Activated CD4-positive, alpha-beta T cell treated with anti-CD3 and anti-CD28 coated beads for 36 hours (primary cell): ENCODE measurements around the gene BLOC1S5. TPM values are rescaled to one million over a fixed set of nuclear protein-coding genes. Genes with fewer than 3 reads are reported as not detected.

Source experiments
- ATAC-seq: fragments of 200-7000 bp; cut with Tn5 transposase; one replicate; pipeline ENCODE4 v1.10.0; 2021; ENCODE audit warnings: mild to moderate bottlenecking, moderate library complexity
- CTCF ChIA-PET: fragments of 350-600 bp; sonication (Branson Sonifier 250); formaldehyde crosslinking; loops from one replicate; lab custom pipeline; 2021; ENCODE audit warnings: antibody characterized with exemption; lab: Charles Lee
- POLR2A ChIA-PET: fragments of 350-600 bp; sonication (Branson Sonifier 250); formaldehyde crosslinking; loops from one replicate; lab custom pipeline; 2021; ENCODE audit warnings: antibody characterized with exemption, inconsistent platforms; lab: Charles Lee
- DNase-seq: peaks from one replicate; pipeline ENCODE4 v3.0.0-alpha.2; 2020
- H3K27ac Mint-ChIP-seq: one replicate; pipeline ENCODE4 v1.8.0; 2021; ENCODE audit warnings: mixed read lengths
- H3K27me3 Mint-ChIP-seq: one replicate; pipeline ENCODE4 v1.8.0; 2021; ENCODE audit warnings: mixed read lengths
- H3K36me3 Mint-ChIP-seq: one replicate; pipeline ENCODE4 v1.8.0; 2021; ENCODE audit warnings: low read depth, mixed read lengths
- H3K4me1 Mint-ChIP-seq: one replicate; pipeline ENCODE4 v1.8.0; 2021; ENCODE audit warnings: mixed read lengths
- H3K4me3 Mint-ChIP-seq: one replicate; pipeline ENCODE4 v1.8.0; 2021; ENCODE audit warnings: mild to moderate bottlenecking, moderate library complexity, mixed read lengths
- H3K9me3 Mint-ChIP-seq: one replicate; pipeline ENCODE4 v1.8.0; 2021; ENCODE audit warnings: low read depth, mixed read lengths
- intact Hi-C, 2 experiments: fragments of 100-400 bp; cut with DNase I in 1 of 2; cut with micrococcal nuclease in 1 of 2; formaldehyde crosslinking; loops; one replicate each; pipeline versions ENCODE4 v1.14.2 to v1.15.1; 2022 to 2024; cut with DNase I, micrococcal nuclease
- total RNA-seq, 2 experiments: library from RNA; stranded (reverse); gene quantifications; one replicate each; pipeline ENCODE4 v1.2.3, GENCODE V29; 2021

The BLOC1S5 gene
- total RNA-seq, 2 experiments from 2014 or later = 20.0 to 30.3 TPM

DNA sequence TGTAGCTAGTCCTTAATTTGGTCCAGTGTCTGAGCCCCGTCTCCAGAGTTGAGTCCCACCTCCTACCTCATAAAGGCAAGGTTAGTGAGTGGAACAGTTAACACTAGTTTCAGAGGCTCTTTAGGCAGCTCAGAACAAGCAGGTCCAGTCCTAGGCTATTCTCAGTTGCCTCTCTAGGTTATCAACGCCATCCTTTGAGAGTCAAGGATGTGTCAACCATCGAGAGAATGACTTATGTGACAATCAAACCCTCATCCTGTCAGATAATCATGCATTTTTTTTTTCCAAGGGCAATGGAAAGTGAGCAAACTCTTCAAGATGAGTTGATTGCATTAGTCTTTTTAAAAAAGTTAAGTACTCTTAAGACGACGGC lies 89.6 kb downstream of the BLOC1S5 start:
- Mint-ChIP-seq H3K4me1 (peaks cover 4% of the 10 kb centered on the region), H3K9me3 (peaks cover 9% of the 10 kb centered on the region), H3K27ac (no peak overlapping the region), H3K4me3 (no peak overlapping the region), H3K36me3 (peaks cover 4% of the 10 kb centered on the region), H3K27me3 (peaks cover 13% of the 10 kb centered on the region)
- ChIA-PET POLR2A (no interaction called here), CTCF (no interaction called here)
- ATAC-seq (no peak), DNase-seq (no peak)
- intact Hi-C loops = no loop called here

DNA sequence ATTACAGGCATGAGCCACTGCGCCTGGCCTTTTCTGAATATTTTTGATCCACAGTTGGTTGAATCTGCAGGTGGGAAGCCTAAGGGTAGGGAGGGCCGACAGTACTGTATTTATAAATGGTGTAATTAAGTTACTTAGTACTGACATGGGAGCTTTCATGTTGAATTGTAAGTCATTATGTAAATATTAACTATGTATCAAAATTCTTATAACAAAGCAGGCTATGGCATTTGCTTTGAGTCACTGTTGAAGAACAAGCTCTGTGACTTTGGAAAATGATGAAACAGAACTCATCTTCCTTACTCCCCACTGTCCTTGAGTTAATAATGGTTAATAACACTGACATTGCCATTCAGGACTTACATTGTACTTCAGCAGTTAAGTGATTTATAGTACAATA lies 90.6 kb downstream of the BLOC1S5 start:
- peaks cover 8% of the 10 kb centered on the region for H3K36me3 Mint-ChIP-seq
- no peak for DNase-seq
- H3K9me3 Mint-ChIP-seq = peaks cover 14% of the 10 kb centered on the region
- peaks cover 4% of the 10 kb centered on the region for H3K4me1 Mint-ChIP-seq
- no peak overlapping the region for H3K27ac Mint-ChIP-seq
- intact Hi-C loops = no loop called here
- ChIA-PET POLR2A (interaction anchor here (0.7 kb wide), 1 partner anchor 251 kb away, joined by 3 read pairs; no protein-coding TSS in a partner anchor), CTCF (no interaction called here)
- no peak for ATAC-seq
- H3K27me3 Mint-ChIP-seq = peaks cover 15% of the 10 kb centered on the region
- H3K4me3 Mint-ChIP-seq = no peak overlapping the region

DNA sequence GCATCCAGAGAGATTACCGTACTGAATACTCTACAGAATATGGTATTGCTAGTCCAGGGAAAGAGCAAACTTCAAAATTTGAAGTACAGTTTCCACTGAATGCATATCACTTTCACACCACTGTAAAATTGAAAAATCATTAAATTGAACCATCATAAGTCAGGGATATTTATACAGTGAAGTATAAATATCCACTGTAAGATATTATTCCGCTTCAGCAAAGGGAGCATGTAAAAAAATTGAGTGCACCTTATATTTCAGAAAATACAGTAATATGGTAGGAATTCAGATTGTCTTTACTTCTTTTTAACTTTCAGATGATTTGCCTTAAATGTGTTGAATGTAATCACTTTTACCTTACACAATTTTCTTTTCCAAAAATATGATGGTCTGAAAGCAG lies 92.7 kb downstream of the BLOC1S5 start:
- H3K27me3 Mint-ChIP-seq = peaks cover 14% of the 10 kb centered on the region
- no peak overlapping the region for H3K27ac Mint-ChIP-seq
- no peak overlapping the region for H3K4me3 Mint-ChIP-seq
- ChIA-PET POLR2A (no interaction called here), CTCF (no interaction called here)
- intact Hi-C loops = no loop called here
- H3K9me3 Mint-ChIP-seq = peaks cover 14% of the 10 kb centered on the region
- H3K36me3 Mint-ChIP-seq = peaks cover 8% of the 10 kb centered on the region
- peaks cover 4% of the 10 kb centered on the region for H3K4me1 Mint-ChIP-seq
- ATAC-seq = no peak
- no peak for DNase-seq

DNA sequence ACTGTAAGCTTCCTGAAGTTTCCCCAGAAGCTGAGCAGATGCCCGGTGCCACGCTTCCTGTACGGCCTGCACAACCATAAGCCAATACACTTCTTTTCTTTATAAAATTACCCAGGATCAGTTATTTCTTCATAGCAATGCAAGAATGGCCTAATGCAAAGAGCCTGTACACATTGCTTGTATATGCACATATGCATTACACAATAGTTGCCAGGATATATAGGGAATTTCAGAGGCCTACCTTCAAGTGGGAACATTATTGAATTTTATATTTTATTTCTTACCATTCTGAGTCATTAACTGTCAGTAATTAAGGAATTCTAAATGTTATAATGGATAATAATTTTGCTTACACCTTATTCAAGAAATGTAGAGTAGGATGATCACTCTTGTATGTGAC lies 93.6 kb downstream of the BLOC1S5 start:
- ATAC-seq (no peak), DNase-seq (no peak)
- intact Hi-C loops = no loop called here
- H3K4me1 Mint-ChIP-seq = peaks cover 4% of the 10 kb centered on the region
- no peak overlapping the region for H3K27ac Mint-ChIP-seq
- peaks cover 8% of the 10 kb centered on the region for H3K36me3 Mint-ChIP-seq
- H3K9me3 Mint-ChIP-seq = peaks cover 14% of the 10 kb centered on the region
- ChIA-PET CTCF (no interaction called here), POLR2A (no interaction called here)
- H3K4me3 Mint-ChIP-seq = no peak overlapping the region
- H3K27me3 Mint-ChIP-seq = peaks cover 8% of the 10 kb centered on the region

Other genes starting within 250 kb of the BLOC1S5 start
- 10 to 100 TPM; 44.4 to 52.8 TPM for gene TXNDC5, start 153.6 kb downstream of the BLOC1S5 start, total RNA-seq
- 10 to 100 TPM; 73.4 to 74.6 TPM for gene EEF1E1, start 38.2 kb upstream of the BLOC1S5 start, total RNA-seq